HUDEP-2 (cell line): ENCODE measurements around the gene VSIG1.

Source experiments
- DNase-seq, 76 experiments: peaks; one replicate each; lab custom pipeline; 2025; ENCODE audit not compliant: unreplicated experiment in 76 of 76; lab: John Stamatoyannopoulos, UW

Gene VSIG1

DNA sequence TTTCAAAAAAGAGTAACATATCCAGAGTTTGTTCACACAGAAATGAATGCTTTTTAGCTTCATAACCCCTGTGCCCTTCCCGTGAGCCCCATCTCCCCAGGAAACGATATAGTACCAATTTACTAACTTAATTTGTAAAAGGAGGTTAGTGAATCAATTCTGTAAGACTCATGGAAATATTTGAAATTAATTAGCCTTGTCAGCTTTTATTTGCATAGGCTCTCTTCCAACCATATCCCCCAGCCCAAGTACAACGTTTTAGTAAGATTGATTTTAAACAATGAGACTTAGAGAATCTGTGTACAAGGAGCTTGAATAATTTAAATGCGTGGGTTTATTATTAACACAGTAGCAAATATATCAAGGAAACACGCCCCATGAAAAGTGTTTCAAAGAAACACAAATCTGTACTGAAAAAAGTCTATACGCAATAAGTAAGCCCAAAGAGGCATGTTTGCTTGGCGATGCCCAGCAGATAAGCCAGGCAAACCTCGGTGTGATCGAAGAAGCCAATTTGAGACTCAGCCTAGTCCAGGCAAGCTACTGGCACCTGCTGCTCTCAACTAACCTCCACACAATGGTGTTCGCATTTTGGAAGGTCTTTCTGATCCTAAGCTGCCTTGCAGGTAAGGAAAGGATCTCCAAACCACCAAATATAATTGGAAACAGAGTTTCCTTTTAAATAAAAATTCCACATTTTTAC is at the start of gene VSIG1:
Gene VSIG1, plus strand, starts transcription at position 512 of the 703 bp plus-strand sequence. Its CDS starts 66 bp downstream, at position 578.
- no peak for DNase-seq

DNA sequence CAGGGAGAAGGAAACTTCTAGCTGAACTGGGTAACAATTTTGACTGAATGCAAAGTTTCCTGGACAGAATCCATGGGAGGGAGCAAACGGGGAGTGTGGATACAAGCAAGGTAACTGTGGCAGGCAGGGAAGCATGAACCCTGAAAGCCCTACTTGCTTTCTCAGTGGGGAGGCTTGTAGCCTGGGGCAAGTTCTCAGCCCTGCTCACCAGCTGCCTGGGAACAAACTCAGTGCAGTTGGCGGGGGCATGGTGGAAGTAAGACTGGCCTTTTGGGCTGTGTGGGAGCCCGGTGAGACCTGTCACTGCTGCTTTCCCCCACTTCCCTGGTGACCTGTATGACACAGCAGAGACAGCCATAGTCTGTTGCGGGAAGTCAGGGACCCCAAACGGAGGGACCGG is 48.7 kb upstream of the VSIG1 start:
- DNase-seq = no peak

DNA sequence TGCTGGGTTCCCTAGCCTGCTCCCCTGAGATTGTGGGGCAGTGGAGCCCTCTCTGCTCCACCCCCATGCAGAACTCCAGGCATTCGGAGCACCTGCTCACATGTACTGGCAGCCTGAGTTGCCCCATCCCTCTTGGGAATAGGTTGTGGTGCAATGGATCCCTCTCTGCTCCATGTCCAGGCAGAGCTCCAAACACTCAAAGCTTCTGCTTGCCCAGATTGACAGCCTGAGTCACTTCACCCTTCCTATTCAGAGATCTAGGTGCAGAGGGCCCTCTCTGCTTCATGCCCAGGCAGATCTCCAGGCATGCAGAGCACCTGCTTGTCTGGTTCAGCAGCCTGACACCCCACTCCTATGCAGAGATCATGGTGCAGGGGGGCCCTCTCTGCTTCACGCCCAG is 44.1 kb upstream of the VSIG1 start:
- DNase-seq = no peak

DNA sequence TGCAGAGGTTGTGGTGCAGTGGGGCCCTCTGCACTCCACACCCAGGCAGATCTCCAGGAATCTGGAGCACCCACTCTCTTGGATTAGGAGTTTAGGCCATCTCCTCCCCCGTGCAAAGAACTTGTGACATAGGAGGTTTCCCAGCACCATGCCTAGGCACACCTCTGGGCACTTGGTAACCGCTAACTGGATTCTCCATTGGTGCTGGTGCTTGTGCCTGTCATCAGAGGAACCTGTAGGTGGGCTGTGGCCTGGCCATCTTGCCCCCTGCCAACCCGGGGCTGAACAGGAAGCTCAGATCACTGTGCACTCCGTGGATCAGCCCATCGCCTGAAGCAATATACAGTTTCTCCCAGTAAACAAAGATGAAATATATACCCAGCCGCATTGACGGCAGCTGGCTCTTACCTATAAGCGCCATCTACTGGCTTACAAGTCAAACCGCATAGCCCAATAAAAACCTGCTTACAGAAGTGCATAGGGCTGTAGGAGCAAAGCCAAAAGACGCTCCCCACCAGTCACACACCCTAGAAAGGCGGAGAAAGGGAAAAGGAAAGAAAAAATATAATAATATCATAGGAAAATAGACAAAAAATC is 43.5 kb upstream of the VSIG1 start:
- peak in 19 of 76 experiments; percentile 0 to 28 (median 6) for DNase-seq

DNA sequence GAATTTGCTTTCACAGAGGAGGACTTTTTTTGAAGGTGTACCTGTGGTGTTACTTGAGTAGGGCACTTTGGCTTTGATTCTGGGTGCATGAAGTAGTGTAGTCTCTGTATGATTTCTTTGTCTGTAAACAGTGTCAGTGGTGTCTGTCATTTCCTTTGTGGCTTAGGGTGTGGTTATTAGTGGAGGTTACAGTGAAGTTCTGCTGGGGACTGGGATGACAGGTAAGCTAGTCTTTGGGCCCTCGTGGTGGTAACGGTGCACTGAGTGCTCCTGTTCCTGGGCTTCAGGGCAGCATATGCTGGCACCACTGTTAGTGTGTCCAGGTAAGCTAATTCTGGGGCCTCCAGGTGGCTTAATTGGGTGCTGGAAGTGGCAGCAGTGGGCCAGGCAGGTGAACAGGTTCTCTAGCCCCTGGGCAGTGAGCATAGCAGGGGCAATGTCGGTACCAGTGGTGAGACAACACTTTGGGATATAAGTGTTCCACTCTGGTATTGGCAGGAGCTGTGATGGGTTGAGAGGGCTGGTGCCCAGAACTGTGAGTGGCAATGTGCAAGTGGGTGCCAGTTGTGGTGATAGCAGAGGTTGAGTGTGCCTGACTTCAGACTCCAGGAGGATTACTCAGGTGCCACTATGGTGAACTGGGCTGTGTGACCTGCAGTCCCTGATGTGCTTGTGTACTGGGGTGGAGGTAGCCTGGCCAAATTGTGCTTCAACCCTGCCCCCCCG is 26.0 kb upstream of the VSIG1 start:
- DNase-seq = no peak

DNA sequence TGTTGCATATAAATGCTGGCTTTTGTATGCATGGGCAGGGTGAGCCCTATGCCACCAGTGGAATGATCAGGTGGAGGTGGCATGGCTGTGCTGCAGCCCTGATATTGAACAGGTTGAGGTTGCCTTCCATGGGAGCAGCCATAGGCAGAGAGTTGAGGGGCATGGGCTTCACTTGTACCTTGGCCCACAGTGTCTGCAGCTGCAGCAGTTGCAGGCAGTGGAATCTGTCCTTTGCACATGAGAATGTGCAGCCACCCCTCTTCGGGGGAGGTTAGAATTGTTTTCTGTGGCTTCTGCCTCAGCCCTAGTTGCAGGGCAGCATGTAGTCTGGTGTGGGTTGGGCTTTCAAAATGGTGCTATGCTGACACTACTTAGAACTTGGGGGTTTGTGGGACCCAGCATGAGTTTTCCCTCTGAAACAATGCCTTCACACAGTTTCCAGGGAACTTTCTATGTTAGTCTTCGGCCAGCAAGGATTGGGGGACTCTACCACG is 25.4 kb upstream of the VSIG1 start:
- no peak for DNase-seq

DNA sequence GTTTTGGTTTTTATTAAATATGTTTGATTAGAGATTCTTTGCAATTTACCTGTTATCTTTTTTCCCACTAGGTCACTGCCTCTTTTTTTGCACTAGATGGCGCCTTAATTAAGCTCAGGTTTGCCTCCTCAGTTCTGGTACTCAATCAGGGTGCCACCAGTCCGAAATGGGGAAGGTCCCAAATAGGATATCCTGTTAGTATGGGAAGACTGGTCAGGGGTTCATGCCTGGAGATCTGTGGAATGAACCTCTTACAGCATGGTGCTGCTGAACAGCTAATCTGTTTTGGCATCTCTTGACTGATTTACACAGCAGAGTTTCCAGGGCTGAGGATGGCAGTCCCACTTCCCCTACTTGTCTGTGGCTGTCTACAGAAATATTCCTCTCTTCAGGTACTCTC is 24.2 kb upstream of the VSIG1 start:
- no peak for DNase-seq

DNA sequence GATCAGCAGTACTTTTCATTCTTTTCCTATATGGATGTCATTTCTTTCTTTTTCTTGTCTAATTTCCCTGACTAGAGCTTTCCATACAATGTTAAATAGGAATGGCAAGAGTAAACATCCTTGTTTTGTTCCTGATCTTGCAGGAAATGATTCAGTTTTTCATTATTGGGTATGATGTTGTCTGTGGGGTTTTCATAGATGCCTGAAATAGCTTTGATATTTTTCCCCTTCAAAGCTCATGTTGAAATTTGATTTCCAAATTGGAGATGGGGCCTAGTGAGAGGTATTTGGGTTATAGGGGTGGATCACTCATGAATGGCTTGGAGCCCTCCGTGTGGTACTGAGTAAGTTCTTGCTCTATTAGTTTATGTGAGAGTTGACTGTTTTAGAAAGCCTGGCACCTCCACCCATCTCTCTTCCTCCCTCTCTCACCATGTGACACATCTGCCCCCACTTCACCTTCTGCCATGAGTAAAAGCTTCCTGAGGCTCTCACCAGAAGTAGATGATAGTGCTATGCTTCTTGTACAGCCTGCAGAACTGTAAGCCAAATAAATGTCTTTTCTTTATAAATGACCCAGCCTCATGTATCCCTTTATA is 22.3 kb upstream of the VSIG1 start:
- DNase-seq = no peak

DNA sequence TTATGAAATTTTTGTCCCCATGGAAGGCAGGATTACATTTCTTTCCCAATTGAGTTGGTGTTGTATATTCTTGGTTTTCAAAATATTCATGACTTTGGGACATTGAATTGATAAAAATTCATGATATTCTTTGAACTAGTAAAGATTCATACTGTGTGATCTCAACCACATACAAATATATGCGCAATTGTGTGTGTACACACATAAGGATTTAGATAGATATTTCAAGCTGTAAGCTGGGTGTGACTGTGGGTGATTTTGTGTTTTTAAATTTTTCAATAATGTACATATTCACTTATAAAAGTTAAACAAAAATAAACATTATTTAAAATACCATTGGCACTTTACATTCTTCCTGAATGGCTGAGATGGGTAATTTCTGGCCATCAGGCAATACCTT is 19.5 kb upstream of the VSIG1 start:
- DNase-seq = no peak

DNA sequence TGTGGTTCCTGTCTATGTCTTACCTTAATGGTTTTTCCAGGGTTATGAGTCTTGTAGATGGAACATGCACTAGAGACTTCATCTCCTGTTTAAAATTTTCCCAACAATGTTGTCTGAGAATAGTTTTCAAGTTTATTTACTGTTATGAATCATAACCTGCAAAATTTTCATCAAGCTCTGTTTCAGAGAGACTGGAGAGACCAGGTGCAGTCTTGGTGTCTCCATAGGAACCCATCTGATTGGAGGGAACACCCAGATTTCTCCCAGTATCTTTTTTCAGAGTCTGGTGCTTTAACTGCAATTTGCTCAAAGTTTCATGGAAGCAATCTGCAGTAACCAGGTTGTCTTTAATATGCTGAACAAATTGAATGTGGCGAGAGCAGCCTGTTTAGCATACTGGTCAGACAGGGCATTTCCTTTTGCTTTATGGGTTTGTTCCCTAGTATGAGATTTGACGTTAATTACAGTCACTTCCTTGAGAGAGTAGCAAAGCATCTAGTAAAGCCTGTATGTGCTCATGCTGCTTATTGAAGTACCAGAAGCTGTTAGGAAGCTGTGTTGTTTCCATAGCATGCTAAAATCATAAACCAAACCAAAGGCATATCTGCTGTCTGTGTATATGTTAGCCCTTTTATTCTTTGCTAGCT is 18.8 kb upstream of the VSIG1 start:
- no peak for DNase-seq

DNA sequence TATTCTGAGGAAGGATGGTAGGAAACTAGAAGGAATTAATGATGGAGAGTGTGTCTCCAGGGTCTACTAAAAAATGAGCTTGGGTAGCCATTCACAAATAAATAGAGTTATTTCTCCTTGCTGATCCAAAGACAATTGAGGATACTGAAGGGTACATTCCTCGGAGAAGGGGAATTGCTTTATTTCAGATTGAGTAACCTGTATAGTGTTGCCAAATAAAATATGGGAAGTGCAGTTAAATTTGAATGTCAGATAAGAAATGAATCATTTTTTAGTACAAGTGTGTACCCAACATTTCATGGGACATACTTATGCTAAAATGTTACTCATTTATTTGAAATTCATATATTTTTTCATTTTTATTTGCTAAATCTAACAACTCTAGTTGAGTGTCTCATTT is 16.0 kb upstream of the VSIG1 start:
- no peak for DNase-seq

DNA sequence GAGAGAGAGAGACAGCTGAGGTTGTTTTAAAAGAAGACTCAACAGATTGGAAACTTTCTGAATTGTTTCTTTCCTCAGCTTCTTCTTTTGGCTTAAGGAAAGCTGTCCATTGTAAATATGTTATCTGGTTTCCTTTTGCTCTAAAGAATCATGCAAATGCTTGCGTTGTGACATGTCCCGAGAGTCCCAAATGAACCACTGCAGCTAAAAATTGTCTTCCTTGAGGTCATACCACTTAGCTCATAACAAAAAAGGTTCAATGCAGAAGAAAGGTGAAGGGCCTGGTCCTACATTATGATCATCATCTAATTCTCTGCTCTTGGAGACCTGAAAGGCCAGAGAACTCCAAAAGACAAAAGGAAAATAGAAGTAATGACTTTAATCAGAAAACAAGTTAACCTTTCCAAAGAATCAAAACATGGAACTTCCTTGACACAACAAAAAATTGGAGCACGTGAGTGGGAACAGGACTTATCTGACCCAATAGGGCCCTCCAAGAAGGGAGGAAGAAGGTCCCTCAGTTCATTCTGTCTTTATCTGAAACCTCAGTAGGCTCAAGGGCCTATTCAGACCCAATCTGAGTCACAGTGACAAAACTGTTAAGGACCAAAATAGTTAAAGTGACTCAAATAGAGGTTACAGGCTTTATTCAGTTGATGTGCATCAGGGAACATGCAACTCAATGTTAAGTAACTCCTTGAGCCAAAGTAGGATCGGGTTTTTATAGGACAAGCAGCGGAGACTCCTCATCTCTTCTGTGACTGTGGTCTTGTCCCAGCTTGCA is 14.7 kb upstream of the VSIG1 start:
- no peak for DNase-seq

DNA sequence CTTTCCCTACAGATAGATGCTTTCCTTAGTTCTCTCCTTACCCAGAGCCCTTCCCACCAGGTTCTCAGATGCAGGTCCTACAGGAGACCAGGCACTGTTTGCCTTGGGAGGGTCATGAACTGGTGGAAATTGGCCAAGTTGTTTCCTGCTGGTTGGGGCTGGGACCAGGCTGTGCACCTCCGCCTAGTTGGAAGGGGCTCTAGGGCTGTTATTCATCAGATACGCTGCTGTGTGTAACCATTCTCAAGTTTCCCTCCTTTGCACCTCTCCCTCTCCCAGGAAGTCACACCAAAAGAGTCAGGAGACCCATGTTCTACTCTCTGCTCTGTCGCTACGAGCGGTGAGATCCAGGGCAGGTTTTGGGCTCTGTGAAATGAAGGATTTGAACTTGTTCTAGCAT is 11.9 kb upstream of the VSIG1 start:
- DNase-seq = no peak

DNA sequence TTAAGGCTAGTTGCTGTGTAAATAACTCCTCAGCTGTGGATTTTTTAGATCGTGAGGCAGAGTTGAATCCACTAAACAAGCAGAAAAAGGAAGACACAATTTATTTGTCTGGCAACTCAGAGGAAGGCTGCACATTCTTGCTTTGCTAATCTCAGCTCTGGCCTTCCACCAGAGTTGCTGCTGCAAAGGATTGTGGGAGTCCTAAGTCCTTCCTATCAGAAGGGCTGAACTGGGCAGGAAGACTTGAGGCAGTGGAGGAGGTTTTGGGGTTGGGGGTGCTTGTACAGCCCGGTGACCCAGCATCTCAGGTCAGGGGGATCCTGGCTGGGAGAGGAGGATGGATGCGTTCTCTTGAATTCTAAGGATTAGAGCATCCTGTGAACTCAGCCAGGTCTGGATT is 11.0 kb upstream of the VSIG1 start:
- DNase-seq = no peak

DNA sequence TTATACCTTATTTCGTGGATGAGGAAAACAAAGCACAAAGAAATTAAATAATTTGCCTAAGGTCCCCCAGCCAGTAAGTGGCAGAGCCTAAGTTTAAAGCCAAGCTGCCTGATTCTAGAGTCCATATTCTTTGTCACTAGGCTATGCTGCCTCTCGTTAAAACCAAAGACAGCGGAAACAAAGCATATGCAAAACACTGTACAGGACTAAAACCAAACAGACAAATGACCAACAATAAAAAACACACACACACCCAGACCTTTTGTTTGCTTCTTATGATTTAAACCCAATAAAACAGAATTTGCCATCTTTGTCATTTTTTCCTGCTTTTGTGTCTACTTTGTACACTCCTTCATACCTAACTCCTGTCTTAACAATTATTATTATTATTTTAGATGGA is 10.1 kb upstream of the VSIG1 start:
- no peak for DNase-seq

DNA sequence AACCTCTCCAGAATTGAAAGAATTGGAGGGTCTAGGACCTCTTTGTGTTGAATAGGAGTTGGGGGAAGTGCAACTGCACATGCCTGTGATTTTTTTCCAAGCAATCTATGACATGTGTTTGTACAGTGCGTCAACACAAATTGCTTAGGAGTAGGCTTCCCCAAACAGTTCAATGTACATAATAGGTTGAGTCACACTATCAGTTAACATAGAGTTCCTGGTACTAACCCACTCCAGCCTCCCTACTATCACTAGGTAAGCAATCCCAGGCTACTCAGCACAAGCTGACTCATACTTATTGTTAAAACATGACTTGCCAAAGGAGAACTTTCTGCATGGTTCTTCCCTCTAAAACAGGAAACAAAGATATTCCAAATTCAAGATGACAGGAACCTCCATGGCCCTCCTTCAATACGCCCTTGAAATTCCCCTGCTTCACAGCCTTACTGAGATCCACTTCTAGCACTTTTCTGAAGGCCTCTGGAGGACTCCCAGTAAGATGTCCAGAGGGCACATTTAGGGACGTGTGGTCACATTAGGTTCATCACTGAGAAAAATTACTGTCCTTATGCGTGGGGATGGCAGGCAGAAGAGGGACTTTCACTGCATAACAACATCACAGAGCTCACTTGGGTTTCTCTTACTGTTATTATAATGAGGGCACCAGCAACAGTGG is 8.4 kb upstream of the VSIG1 start:
- DNase-seq = peak in 2 of 76 experiments; percentile 1

DNA sequence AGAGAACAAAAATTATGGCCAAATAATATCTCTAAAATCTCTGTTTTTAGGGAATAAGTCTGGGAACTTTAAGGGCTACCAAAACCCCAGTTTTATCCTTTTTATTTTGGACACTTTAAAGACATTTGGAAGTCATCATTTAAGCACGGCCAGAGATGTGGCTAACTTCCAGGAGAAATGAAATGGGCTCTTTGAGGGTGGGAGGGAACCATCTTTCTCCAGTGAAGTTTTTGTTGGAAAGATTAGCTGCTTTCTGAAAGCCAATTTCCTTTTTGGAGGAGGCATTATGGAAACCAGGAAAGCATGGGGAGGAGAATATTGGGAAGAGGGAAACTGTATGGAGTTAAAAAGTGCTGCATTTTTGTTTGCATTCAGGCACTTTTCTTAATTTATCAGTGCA is 4.8 kb downstream of the VSIG1 start:
- DNase-seq = no peak

DNA sequence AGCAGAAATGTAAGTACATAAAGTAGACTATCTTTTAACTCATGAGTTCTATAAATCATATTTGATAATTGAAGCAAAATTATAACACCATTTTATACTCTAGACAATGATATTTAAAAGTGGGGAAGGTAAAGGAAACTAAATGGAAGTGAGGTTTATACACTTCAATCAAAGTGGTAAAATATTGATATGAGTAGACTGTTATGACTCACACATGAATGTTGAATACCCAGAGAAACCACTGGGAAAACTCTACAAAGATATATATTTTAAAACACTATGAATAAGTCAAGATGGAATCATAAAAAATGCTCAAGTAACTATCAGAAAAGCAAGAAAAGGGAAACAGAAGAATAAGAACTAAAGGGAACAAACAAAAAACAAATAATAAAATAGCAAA is 8.4 kb downstream of the VSIG1 start:
- DNase-seq = no peak

DNA sequence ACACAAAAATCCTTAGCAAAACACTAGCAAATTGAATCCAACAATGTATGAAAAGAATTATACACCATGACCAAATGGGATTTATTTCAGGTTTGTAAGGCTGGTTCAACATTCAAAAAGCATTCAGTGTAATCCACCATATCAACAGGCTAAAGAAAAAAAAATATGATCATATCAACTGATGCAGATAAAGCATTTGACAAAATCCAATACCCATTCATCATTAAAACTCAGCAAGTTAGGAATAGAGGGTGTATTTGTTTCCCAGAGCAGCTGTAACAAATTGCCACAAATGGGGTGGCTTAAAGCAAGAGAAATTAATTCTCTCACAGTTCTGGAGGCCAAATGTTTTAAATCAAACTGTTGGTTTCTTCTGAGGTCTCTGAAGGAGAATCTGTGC is 10.7 kb downstream of the VSIG1 start:
- no peak for DNase-seq

DNA sequence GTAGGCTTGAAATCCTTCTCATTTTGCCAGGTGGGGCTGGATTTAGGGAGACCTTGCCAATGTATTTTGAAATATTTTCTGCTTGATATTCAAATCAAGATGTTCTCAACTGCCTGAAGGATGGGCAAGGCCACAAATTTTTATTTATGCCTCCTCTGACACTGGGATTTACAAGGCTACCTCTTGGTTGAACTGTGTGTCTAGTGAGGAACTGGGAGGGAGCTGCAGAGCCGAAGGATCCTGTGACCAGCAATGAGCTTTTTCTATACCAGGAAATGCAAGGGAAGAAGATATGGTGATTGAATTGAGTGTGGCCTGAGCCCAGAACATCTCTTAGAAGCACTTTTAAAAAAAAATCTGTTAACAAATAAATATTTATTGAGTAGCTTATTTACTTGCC is 14.9 kb downstream of the VSIG1 start:
- no peak for DNase-seq
